H1 (cell line): ENCODE data around the gene MRPL11. TPM values are rescaled to one million over a fixed set of nuclear protein-coding genes. Genes with fewer than 3 reads are reported as not detected.

Experiments
- CTCF ChIA-PET: fragments of 300-600 bp; sonication (Branson Sonifier 250); formaldehyde crosslinking; loops from one replicate; lab custom pipeline; 2021; ENCODE audit not compliant: partially characterized antibody; lab: Charles Lee
- POLR2A ChIA-PET: fragments of 300-600 bp; sonication (Branson Sonifier 250); formaldehyde crosslinking; loops from one replicate; lab custom pipeline; 2021; ENCODE audit warnings: inconsistent platforms; ENCODE audit not compliant: partially characterized antibody; lab: Charles Lee
- DNase-seq, 2 experiments: peaks; one replicate each; pipeline versions ENCODE4 v3.0.0 to v3.0.0-alpha.2; 2010 to 2022; ENCODE audit warnings: low spot score in 2 of 2, low read depth in 1 of 2, mixed read lengths in 1 of 2
- FAIRE-seq: peaks from 2 replicates; lab custom pipeline; 2011; peaks lifted over from hg19 to GRCh38; lab: Jason Lieb, UNC
- H2AFZ ChIP-seq: 2 replicates; pipeline ENCODE4 v1.8.1; 2012; ENCODE audit warnings: low read length, inconsistent platforms
- H2AK5ac ChIP-seq: 2 replicates; pipeline ENCODE4 v1.6.1; 2013; ENCODE audit warnings: low read depth, low read length
- H2BK120ac ChIP-seq: replicated peaks from 2 replicates; pipeline ENCODE3; 2013; ENCODE audit warnings: low read depth, low read length, inconsistent platforms
- H2BK12ac ChIP-seq: 2 replicates; pipeline ENCODE4 v1.6.1; 2013; ENCODE audit warnings: low read depth, low read length
- H2BK15ac ChIP-seq: 2 replicates; pipeline ENCODE4 v1.6.1; 2013; ENCODE audit warnings: low read length
- H2BK20ac ChIP-seq: 2 replicates; pipeline ENCODE4 v1.6.1; 2013; ENCODE audit warnings: low read length
- H2BK5ac ChIP-seq: 2 replicates; pipeline ENCODE4 v1.6.1; 2013; ENCODE audit warnings: low read depth, low read length
- H3K14ac ChIP-seq: 2 replicates; pipeline ENCODE4 v1.6.1; 2013; ENCODE audit warnings: inconsistent platforms; ENCODE audit not compliant: insufficient read length
- H3K18ac ChIP-seq: 2 replicates; pipeline ENCODE4 v1.6.1; 2013; ENCODE audit warnings: low read length; ENCODE audit errors: extremely low read depth
- H3K23ac ChIP-seq: 2 replicates; pipeline ENCODE4 v1.6.1; 2013; ENCODE audit warnings: inconsistent platforms; ENCODE audit not compliant: insufficient read length
- H3K23me2 ChIP-seq: 2 replicates; pipeline ENCODE4 v1.6.1; 2013; ENCODE audit warnings: low read depth, low read length
- H3K27ac ChIP-seq: 2 replicates; pipeline ENCODE4 v1.6.1; 2011; ENCODE audit warnings: low read depth, low read length, inconsistent platforms
- H3K27me3 ChIP-seq, 4 experiments: replicated peaks in 1 of 4; 1 replicate in 1 of 4; 2 replicates in 3 of 4; pipeline versions ENCODE4 v1.6.1 to v1.8.1; 2011 to 2013; ENCODE audit warnings: low read length in 3 of 4, mild to moderate bottlenecking in 3 of 4, inconsistent platforms in 2 of 4, mixed read lengths in 2 of 4, moderate library complexity in 1 of 4; ENCODE audit not compliant: control insufficient read depth in 3 of 4, insufficient read depth in 3 of 4; ENCODE audit errors: extremely low read depth in 1 of 4
- H3K36me3 ChIP-seq, 4 experiments: 2 replicates each; pipeline versions ENCODE4 v1.6.1 to v1.8.1; 2011 to 2013; ENCODE audit warnings: mild to moderate bottlenecking in 4 of 4, low read length in 3 of 4, moderate library complexity in 2 of 4, control low read depth in 1 of 4, inconsistent platforms in 1 of 4; ENCODE audit not compliant: insufficient read depth in 4 of 4, control insufficient read depth in 2 of 4
- H3K4ac ChIP-seq: replicated peaks from 2 replicates; pipeline ENCODE3; 2013; ENCODE audit warnings: low read length, low read depth, mixed read lengths, inconsistent platforms; ENCODE audit not compliant: insufficient read length
- H3K4me1 ChIP-seq, 4 experiments: replicated peaks in 1 of 4; 1 replicate in 1 of 4; 2 replicates in 3 of 4; pipeline versions ENCODE4 v1.6.1 to v1.8.1; 2011 to 2013; ENCODE audit warnings: low read length in 3 of 4, inconsistent platforms in 2 of 4, mixed read lengths in 1 of 4; ENCODE audit not compliant: insufficient read depth in 4 of 4, control insufficient read depth in 3 of 4
- H3K4me2 ChIP-seq, 2 experiments: 2 replicates each; pipeline versions ENCODE4 v1.6.1 to v1.8.1; 2011 to 2013; ENCODE audit warnings: low read depth in 2 of 2, low read length in 2 of 2, control low read depth in 1 of 2, inconsistent platforms in 1 of 2, mild to moderate bottlenecking in 1 of 2; ENCODE audit not compliant: insufficient read depth in 1 of 2
- H3K4me3 ChIP-seq, 4 experiments: fragments of 200-600, 300-600 bp in 1 of 4; sonication (generic), shearing (Covaris generic), sonication (Bioruptor Twin) in 1 of 4; 2 replicates each; pipeline versions ENCODE4 v1.5.1 to v1.8.1; 2011 to 2016; ENCODE audit warnings: low read length in 4 of 4, low read depth in 3 of 4, control low read depth in 2 of 4, inconsistent platforms in 2 of 4, mild to moderate bottlenecking in 2 of 4, mixed read lengths in 1 of 4, moderate library complexity in 1 of 4; ENCODE audit not compliant: insufficient read depth in 2 of 4; ENCODE audit errors: extremely low read depth in 1 of 4
- H3K56ac ChIP-seq: replicated peaks from 2 replicates; pipeline ENCODE3; 2013; ENCODE audit warnings: low read depth, mild to moderate bottlenecking, mixed read lengths, low read length, inconsistent platforms; ENCODE audit not compliant: insufficient read length
- H3K79me1 ChIP-seq: 2 replicates; pipeline ENCODE4 v1.6.1; 2013; ENCODE audit warnings: low read depth, low read length, control low read depth
- H3K79me2 ChIP-seq, 2 experiments: 2 replicates each; pipeline versions ENCODE4 v1.6.1 to v1.8.1; 2012 to 2013; ENCODE audit warnings: low read length in 2 of 2, mild to moderate bottlenecking in 2 of 2, inconsistent platforms in 1 of 2; ENCODE audit not compliant: insufficient read depth in 2 of 2, control insufficient read depth in 1 of 2
- H3K9ac ChIP-seq, 4 experiments: replicated peaks in 1 of 4; 1 replicate in 1 of 4; 2 replicates in 3 of 4; pipeline versions ENCODE4 v1.6.1 to v1.8.1; 2011 to 2013; ENCODE audit warnings: low read depth in 3 of 4, low read length in 3 of 4, control low read depth in 2 of 4, mild to moderate bottlenecking in 2 of 4, moderate library complexity in 2 of 4, inconsistent platforms in 1 of 4; ENCODE audit errors: extremely low read depth in 1 of 4
- H3K9me3 ChIP-seq, 2 experiments: 2 replicates each; pipeline versions ENCODE4 v1.6.1 to v1.8.1; 2012 to 2013; ENCODE audit warnings: mild to moderate bottlenecking in 2 of 2, moderate library complexity in 2 of 2, control low read depth in 1 of 2, inconsistent platforms in 1 of 2, low read depth in 1 of 2, low read length in 1 of 2, mixed read lengths in 1 of 2; ENCODE audit not compliant: insufficient read depth in 2 of 2
- H4K20me1 ChIP-seq, 2 experiments: replicated peaks in 1 of 2; 2 replicates each; pipeline versions ENCODE3 to v1.8.1; 2011 to 2013; ENCODE audit warnings: inconsistent platforms in 2 of 2, low read length in 2 of 2, mild to moderate bottlenecking in 1 of 2; ENCODE audit not compliant: insufficient read depth in 2 of 2, control insufficient read depth in 1 of 2
- H4K5ac ChIP-seq: 2 replicates; pipeline ENCODE4 v1.6.1; 2013; ENCODE audit warnings: low read length, low read depth, mixed read lengths, inconsistent platforms; ENCODE audit not compliant: insufficient read length
- H4K8ac ChIP-seq: 2 replicates; pipeline ENCODE4 v1.8.0; 2013; ENCODE audit warnings: mild to moderate bottlenecking, moderate library complexity, low read length, inconsistent platforms; ENCODE audit not compliant: insufficient read depth; ENCODE audit errors: extremely low read depth
- H4K91ac ChIP-seq: replicated peaks from 2 replicates; pipeline ENCODE3; 2013; ENCODE audit warnings: low read length, mixed read lengths, inconsistent platforms; ENCODE audit not compliant: insufficient read length
- CEBPB ChIP-seq: IDR thresholded peaks from 2 replicates; pipeline ENCODE4 v1.6.1; 2012; ENCODE audit warnings: low read depth, low read length
- CHD1 ChIP-seq: IDR thresholded peaks from 2 replicates; pipeline ENCODE4 v1.6.1; 2012; ENCODE audit warnings: low read depth, low read length, improper control_type of control experiment
- CREB1 ChIP-seq: IDR thresholded peaks from 2 replicates; pipeline ENCODE4 v1.6.1; 2012; ENCODE audit warnings: inconsistent platforms
- EZH2 ChIP-seq: fragments of 200-600 bp; sonication (generic); IDR thresholded peaks from 2 replicates; pipeline ENCODE4 v1.7.1; 2012; ENCODE audit warnings: low read depth, mild to moderate bottlenecking, moderate library complexity, low read length, inconsistent platforms; ENCODE audit not compliant: severe bottlenecking
- KDM5A ChIP-seq: fragments of 200-600 bp; IDR thresholded peaks from 2 replicates; pipeline ENCODE4 v1.7.1; 2012; ENCODE audit warnings: mild to moderate bottlenecking, low read length, inconsistent platforms, mixed read lengths
- RAD21 ChIP-seq, 2 experiments: IDR thresholded peaks in 1 of 2; conservative IDR thresholded peaks in 1 of 2; 2 replicates each; pipeline ENCODE4 v1.6.1; 2011; ENCODE audit warnings: low read depth in 2 of 2, low read length in 2 of 2, improper control_type of control experiment in 1 of 2, inconsistent platforms in 1 of 2, mild to moderate bottlenecking in 1 of 2, moderate library complexity in 1 of 2
- RXRA ChIP-seq: IDR thresholded peaks from 2 replicates; pipeline ENCODE4 v1.6.1; 2011; ENCODE audit warnings: low read depth, mild to moderate bottlenecking, low read length, moderate library complexity; ENCODE audit not compliant: insufficient read depth
- SIN3A ChIP-seq, 2 experiments: IDR thresholded peaks in 1 of 2; conservative IDR thresholded peaks in 1 of 2; 2 replicates each; pipeline ENCODE4 v1.6.1; 2011 to 2012; ENCODE audit warnings: low read length in 2 of 2, improper control_type of control experiment in 1 of 2, low read depth in 1 of 2, mild to moderate bottlenecking in 1 of 2
- TEAD4 ChIP-seq: IDR thresholded peaks from 2 replicates; pipeline ENCODE4 v1.6.1; 2012; ENCODE audit warnings: low read depth, low read length, inconsistent platforms, mixed read lengths
- WGBS, 2 experiments: shearing (Covaris generic) in 1 of 2; methylation state at CpG; one replicate each; pipeline versions ENCODE4 v1.1.6 to v1.1.7; 2013 to 2015; ENCODE audit warnings: low lambda C conversion rate in 2 of 2, mixed read lengths in 2 of 2, inconsistent platforms in 1 of 2, low coverage in 1 of 2, missing lambda C conversion rate in 1 of 2; ENCODE audit not compliant: insufficient replicate concordance in 2 of 2, insufficient coverage in 1 of 2, insufficient read length in 1 of 2; ENCODE audit errors: extremely low coverage in 1 of 2, missing lambda C conversion rate in 1 of 2; 5-methylcytosine and 5-hydroxymethylcytosine counted together
- polyA plus RNA-seq, 7 experiments: library from polyadenylated mRNA; depleted of rRNA in 3 of 7; stranded (reverse) in 5 of 7; unstranded in 2 of 7; fragments of >200 nt in 5 of 7; fragments of 200-250 nt in 2 of 7; gene quantifications; 1 replicate in 5 of 7; 2 replicates in 1 of 7; 4 replicates in 1 of 7; pipeline versions ENCODE4 v1.2.1 to v1.2.3, GENCODE V29; 2011 to 2013; ENCODE audit warnings: missing spikeins in 2 of 7, mixed read lengths in 2 of 7
- total RNA-seq: library from RNA; stranded (reverse); fragmentation: NEBNext Ultra II Directional; extraction: Animal tissue kit (Norgen Biotek cat#: 25700); gene quantifications from 2 replicates; pipeline ENCODE4 v1.2.1, GENCODE V29; 2021
- TF ChIP-seq, protein P1 (sequence below): IDR thresholded peaks from 2 replicates; pipeline ENCODE4 v1.6.1; 2012; ENCODE audit warnings: inconsistent platforms

The MRPL11 gene
- total and polyA plus RNA-seq, 2 of the 8 experiments (the other 6 are each of a cell fraction or from before 2014, with no cell fraction given) = 105 to 141 TPM

DNA sequence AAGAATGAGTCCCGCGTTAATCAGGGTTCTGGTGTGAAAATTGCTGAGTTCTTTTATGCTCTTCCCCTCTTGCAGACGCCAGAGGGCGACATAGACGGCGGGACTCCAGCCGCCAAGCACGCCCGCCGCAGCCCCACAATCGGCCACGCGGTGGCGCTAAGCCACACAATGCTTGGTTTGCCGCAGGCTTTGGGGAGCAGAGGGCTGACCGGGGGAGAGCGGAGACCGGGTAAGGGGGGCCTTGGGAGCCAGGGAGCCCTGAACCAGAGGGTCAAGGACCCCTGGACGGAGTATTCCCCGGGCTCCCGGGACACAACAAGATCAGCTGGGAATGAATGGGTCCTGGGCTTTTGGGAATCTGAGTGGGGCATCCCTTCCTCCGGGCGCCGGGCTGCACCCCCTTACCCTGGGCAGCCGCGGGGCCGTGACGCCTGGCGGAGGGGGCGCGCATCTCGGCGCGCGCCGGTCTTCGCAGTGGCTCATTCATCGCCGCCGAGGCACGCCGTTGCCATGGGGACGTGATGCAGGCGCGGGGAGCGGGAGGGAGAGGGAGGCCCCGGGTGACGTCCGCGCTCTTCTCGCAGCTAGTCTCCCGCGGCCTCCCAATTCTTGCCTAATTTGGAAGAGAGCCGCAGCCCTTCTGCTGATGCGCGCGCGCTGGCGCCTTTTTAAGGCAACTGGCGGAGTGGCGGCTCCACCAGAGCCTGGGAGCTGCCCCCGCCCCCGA lies 30.0 kb downstream of the MRPL11 start:
- DNase-seq (peak; percentile 85 to 100), FAIRE-seq (peak; percentile 79)
- no peak overlapping the region for H2BK120ac ChIP-seq
- H3K4me3 ChIP-seq = peak overlapping the region; percentile 8 to 68 (median 30)
- H2BK5ac ChIP-seq = no peak overlapping the region
- no peak overlapping the region for H2AFZ ChIP-seq
- H4K20me1 ChIP-seq = no peaks in the 10 kb centered on the region
- H4K91ac ChIP-seq = no peak overlapping the region
- H3K9me3 ChIP-seq = no peaks in the 10 kb centered on the region
- CTCF ChIA-PET = interaction anchor here (0.8 to 9.7 kb wide), 22 partner anchors 12 to 287 kb away, joined by 3 to 202 read pairs (median 4); partner anchors contain the start of genes DPP3, MRPL11, NPAS4 and PELI3
- no peak overlapping the region for H2BK20ac ChIP-seq
- 3% methylated on average over 57 of the region's 63 CpGs; no CpG with 5 or more reads in 1 of the 2 experiments for WGBS, 2 experiments
- H3K4me2 ChIP-seq = peak overlapping the region; percentile 0 to 76
- H3K27ac ChIP-seq = no peak overlapping the region
- no peak overlapping the region for H3K18ac ChIP-seq
- no peak overlapping the region for H2BK15ac ChIP-seq
- peaks cover 0 to 10% (median 2%) of the 10 kb centered on the region in 4 experiments; a peak in 3 of 7 replicates for H3K27me3 ChIP-seq
- H3K56ac ChIP-seq = no peak overlapping the region
- H3K23me2 ChIP-seq = peaks cover 2% of the 10 kb centered on the region; the same call in 1 of the 2 replicates
- no peak overlapping the region for H3K4ac ChIP-seq
- POLR2A ChIA-PET = interaction anchor here (1.2 to 7.7 kb wide), 7 partner anchors 10 to 269 kb away, joined by 3 to 78 read pairs (median 4); partner anchors contain the start of genes DPP3, NPAS4 and RBM4B
- no peak overlapping the region; a peak in 1 of 7 replicates for H3K9ac ChIP-seq
- H3K36me3 ChIP-seq = no peaks in the 10 kb centered on the region
- no peak overlapping the region for H3K14ac ChIP-seq
- H3K4me1 ChIP-seq = peaks cover 0 to 14% (median 11%) of the 10 kb centered on the region in 4 experiments; a peak in 6 of 7 replicates
- no peak overlapping the region for H3K23ac ChIP-seq
- H3K79me2 ChIP-seq = no peaks in the 10 kb centered on the region
- H3K79me1 ChIP-seq = no peaks in the 10 kb centered on the region
- no peak overlapping the region for H4K5ac ChIP-seq
- no peak overlapping the region for H2AK5ac ChIP-seq
- H2BK12ac ChIP-seq = 0 out of 2 replicates have a peak overlapping the region, but pooled peaks have one; percentile 52
- H4K8ac ChIP-seq = no peak overlapping the region; the same call in 1 of the 2 replicates
- TF ChIP-seq TEAD4 (0 out of 2 replicates have a peak, but pooled peaks have one; percentile 51), RAD21 (IDR thresholded peaks at IDR 0.05 in 1 of 2, conservative IDR thresholded peaks at IDR 0.05 in 1 of 2; ENCODE audit: low read depth in 2 of 2, low read length in 2 of 2) (peak; percentile 98 to 99), KDM5A (no peak), SIN3A (conservative IDR thresholded peaks at IDR 0.05 in 1 of 2, IDR thresholded peaks at IDR 0.05 in 1 of 2; ENCODE audit: low read depth in 1 of 2, low read length in 2 of 2) (peak; percentile 73 to 90; a peak in 3 of 4 replicates), CHD1 (no peak), EZH2 (no peak), CEBPB (peak; percentile 74), RXRA (no peak), CREB1 (peak; percentile 83)
- TF ChIP-seq, protein P1, sequence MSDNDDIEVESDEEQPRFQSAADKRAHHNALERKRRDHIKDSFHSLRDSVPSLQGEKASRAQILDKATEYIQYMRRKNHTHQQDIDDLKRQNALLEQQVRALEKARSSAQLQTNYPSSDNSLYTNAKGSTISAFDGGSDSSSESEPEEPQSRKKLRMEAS = peak; percentile 81
